HCT116 (cell line): Measurements from ENCODE around the gene CD93. TPM values are rescaled to one million over a fixed set of nuclear protein-coding genes. Genes with fewer than 3 reads are reported as not detected.

Experiments
- ATAC-seq: fragments of 200-7000 bp; cut with Tn5 transposase; 2 replicates; pipeline ENCODE4 v1.9.1; 2020; ENCODE audit warnings: mild to moderate bottlenecking, moderate library complexity
- BruUV-seq: library from RNA; stranded (reverse); fragments of 400-500 nt; replicated peaks from 2 replicates; lab custom pipeline; 2021; lab: Mats Ljungman, UMichigan
- CTCF ChIA-PET: fragments of 300-600 bp; sonication (Branson Sonifier 250); formaldehyde crosslinking; loops from one replicate; lab custom pipeline; 2021; ENCODE audit warnings: antibody characterized with exemption; lab: Charles Lee
- POLR2A ChIA-PET: fragments of 300-600, 350-600 bp; sonication (Branson Sonifier 250); formaldehyde crosslinking; loops from one replicate; lab custom pipeline; 2021; ENCODE audit warnings: antibody characterized with exemption; lab: Charles Lee
- RAD21 ChIA-PET, 2 experiments: fragments of 300-600 bp; sonication (Branson Sonifier 250); formaldehyde crosslinking; loops; one replicate each; lab custom pipeline; 2023; ENCODE audit warnings: low total read pairs in 2 of 2; ENCODE audit not compliant: uncharacterized antibody in 2 of 2, unreplicated experiment in 2 of 2, low non-redundant PET in 1 of 2; lab: Charles Lee
- DNase-seq: peaks from one replicate; pipeline ENCODE4 v3.0.0-alpha.2; 2010; ENCODE audit warnings: low read depth, low spot score
- H2AFZ ChIP-seq: fragments of 200-600 bp; shearing (Covaris generic), sonication (generic); 2 replicates; pipeline ENCODE4 v1.6.1; 2017; ENCODE audit warnings: low read depth, mixed run types, mixed read lengths, antibody characterized with exemption, low read length; ENCODE audit not compliant: poor library complexity, severe bottlenecking
- H3K27ac ChIP-seq: 2 replicates; pipeline ENCODE4 v1.5.1; 2012; ENCODE audit warnings: low read depth, low read length
- H3K27me3 ChIP-seq: fragments of 200-600 bp; sonication (generic); 2 replicates; pipeline ENCODE4 v1.6.1; 2016; ENCODE audit warnings: mixed run types, low read length, mixed read lengths; ENCODE audit not compliant: insufficient read depth
- H3K36me3 ChIP-seq, 2 experiments: fragments of 200-500 bp in 1 of 2; fragments of 200-600 bp in 1 of 2; sonication (Bioruptor generic) in 1 of 2; sonication (generic) in 1 of 2; 2 replicates each; pipeline versions ENCODE4 v1.5.1 to v1.6.1; 2014 to 2016; ENCODE audit warnings: low read length in 2 of 2, inconsistent platforms in 1 of 2, mixed read lengths in 1 of 2, mixed run types in 1 of 2; ENCODE audit not compliant: insufficient read depth in 2 of 2, control insufficient read depth in 1 of 2
- H3K4me1 ChIP-seq, 2 experiments: fragments of 200-600 bp in 1 of 2; sonication (generic) in 1 of 2; 2 replicates each; pipeline versions ENCODE4 v1.5.1 to v1.6.1; 2012 to 2017; ENCODE audit warnings: low read length in 2 of 2, inconsistent platforms in 1 of 2, mild to moderate bottlenecking in 1 of 2, mixed read lengths in 1 of 2, mixed run types in 1 of 2, moderate library complexity in 1 of 2; ENCODE audit not compliant: insufficient read depth in 2 of 2, control insufficient read depth in 1 of 2
- H3K4me2 ChIP-seq: fragments of 200-600 bp; sonication (generic); 2 replicates; pipeline ENCODE4 v1.6.1; 2017; ENCODE audit warnings: mixed run types, low read length, mixed read lengths
- H3K4me3 ChIP-seq, 2 experiments: fragments of 200-600 bp in 1 of 2; sonication (generic) in 1 of 2; replicated peaks in 1 of 2; 2 replicates each; pipeline ENCODE4 v1.5.1; 2011 to 2016; ENCODE audit warnings: low read length in 2 of 2, control low read depth in 1 of 2, low read depth in 1 of 2, mild to moderate bottlenecking in 1 of 2, mixed read lengths in 1 of 2, mixed run types in 1 of 2
- H3K79me2 ChIP-seq: fragments of 200-600 bp; sonication (generic); 2 replicates; pipeline ENCODE4 v1.6.1; 2017; ENCODE audit warnings: mild to moderate bottlenecking, mixed run types, low read length, moderate library complexity, mixed read lengths; ENCODE audit not compliant: insufficient read depth
- H3K9ac ChIP-seq: fragments of 200-600 bp; sonication (generic); 2 replicates; pipeline ENCODE4 v1.6.1; 2016; ENCODE audit warnings: low read length, mixed read lengths
- H3K9me2 ChIP-seq: fragments of 200-600 bp; sonication (generic), shearing (Covaris generic); 2 replicates; pipeline ENCODE4 v1.6.1; 2017; ENCODE audit warnings: mixed run types, mild to moderate bottlenecking, moderate library complexity; ENCODE audit not compliant: insufficient read depth
- H3K9me3 ChIP-seq, 2 experiments: fragments of 200-500 bp in 1 of 2; fragments of 200-600 bp in 1 of 2; sonication (Bioruptor generic) in 1 of 2; sonication (generic) in 1 of 2; 2 replicates each; pipeline ENCODE4 v1.6.1; 2014 to 2017; ENCODE audit warnings: low read length in 2 of 2, mixed read lengths in 2 of 2, inconsistent platforms in 1 of 2, low read depth in 1 of 2, mild to moderate bottlenecking in 1 of 2, mixed run types in 1 of 2, moderate library complexity in 1 of 2; ENCODE audit not compliant: control insufficient read depth in 1 of 2, insufficient read depth in 1 of 2
- H4K20me1 ChIP-seq: fragments of 200-600 bp; sonication (generic), shearing (Covaris generic); 2 replicates; pipeline ENCODE4 v1.6.1; 2017; ENCODE audit warnings: mixed run types, mild to moderate bottlenecking, moderate library complexity; ENCODE audit not compliant: insufficient read depth
- CEBPB ChIP-seq: IDR thresholded peaks from 2 replicates; pipeline ENCODE4 v1.6.1; 2012; ENCODE audit warnings: low read depth
- CTCF ChIP-seq, 3 experiments: fragments of 200-600 bp in 1 of 3; sonication (generic) in 1 of 3; IDR thresholded peaks in 2 of 3; conservative IDR thresholded peaks in 1 of 3; 2 replicates each; pipeline ENCODE4 v1.5.1; 2012 to 2017; ENCODE audit warnings: low read depth in 2 of 3, low read length in 2 of 3, antibody characterized with exemption in 1 of 3, borderline replicate concordance in 1 of 3, control low read depth in 1 of 3, mild to moderate bottlenecking in 1 of 3, mixed read lengths in 1 of 3, mixed run types in 1 of 3, moderate library complexity in 1 of 3; ENCODE audit not compliant: insufficient read depth in 1 of 3
- ELF1 ChIP-seq: IDR thresholded peaks from 2 replicates; pipeline ENCODE4 v1.6.1; 2012; ENCODE audit warnings: low read depth, borderline replicate concordance
- EZH2 ChIP-seq: fragments of 200-600 bp; sonication (generic); IDR thresholded peaks from 2 replicates; pipeline ENCODE4 v1.6.1; 2017; ENCODE audit warnings: antibody characterized with exemption, mixed run types
- EZH2phosphoT487 ChIP-seq: fragments of 200-600 bp; IDR thresholded peaks from 2 replicates; pipeline ENCODE4 v1.6.1; 2018; ENCODE audit warnings: antibody characterized with exemption, borderline replicate concordance
- FOSL1 ChIP-seq: IDR thresholded peaks from 2 replicates; pipeline ENCODE4 v1.6.1; 2012; ENCODE audit warnings: low read depth
- JUND ChIP-seq: IDR thresholded peaks from 2 replicates; pipeline ENCODE4 v1.6.1; 2012
- MAX ChIP-seq: IDR thresholded peaks from 2 replicates; pipeline ENCODE4 v1.6.1; 2012
- RAD21 ChIP-seq: IDR thresholded peaks from 2 replicates; pipeline ENCODE4 v1.6.1; 2012; ENCODE audit warnings: low read depth, mild to moderate bottlenecking
- REST ChIP-seq: IDR thresholded peaks from 2 replicates; pipeline ENCODE4 v1.6.1; 2012; ENCODE audit warnings: low read depth
- SP1 ChIP-seq: IDR thresholded peaks from 2 replicates; pipeline ENCODE4 v1.6.1; 2012; ENCODE audit warnings: low read depth
- YY1 ChIP-seq: IDR thresholded peaks from 2 replicates; pipeline ENCODE4 v1.6.1; 2011; ENCODE audit warnings: low read length, low read depth, moderate library complexity, mild to moderate bottlenecking; ENCODE audit not compliant: insufficient replicate concordance; ENCODE audit errors: extremely low read depth
- ZNF274 ChIP-seq: fragments of 200-500 bp; sonication (Bioruptor generic); IDR thresholded peaks from 2 replicates; pipeline ENCODE4 v1.6.1; 2014; ENCODE audit warnings: mild to moderate bottlenecking, low read depth, low read length, inconsistent platforms
- intact Hi-C: fragments of 100-400 bp; cut with micrococcal nuclease; formaldehyde crosslinking; loops from 2 replicates; pipeline ENCODE4 v1.10.0; 2022
- total RNA-seq: library from RNA; stranded (reverse); gene quantifications from one replicate; pipeline ENCODE4 v1.2.1, GENCODE V29; 2021; ENCODE audit not compliant: unreplicated experiment

CD93 gene
- total RNA-seq, 1 experiment from 2014 or later: 0.07 TPM

- H2AFZ ChIP-seq: no peak overlapping the region
- intact Hi-C loops: no loop called here
Observed at GRCh38 chr20:23119456-23120216, 33.5 kb upstream of the CD93 start.

More at GRCh38 chr20:23119456-23120216, 33.5 kb upstream of the CD93 start:
- Histone ChIP-seq H3K27ac (no peak overlapping the region), H3K9me3 (no peaks in the 10 kb centered on the region), H3K4me1 (peaks cover 0 to 7% of the 10 kb centered on the region in 2 experiments; a peak in 1 of 4 replicates), H3K4me3 (no peak overlapping the region), H3K79me2 (no peaks in the 10 kb centered on the region), H3K27me3 (no peaks in the 10 kb centered on the region), H3K9me2 (no peaks in the 10 kb centered on the region), H3K4me2 (no peak overlapping the region), H4K20me1 (no peaks in the 10 kb centered on the region), H3K36me3 (no peaks in the 10 kb centered on the region), H3K9ac (no peak overlapping the region)
- CTCF ChIA-PET: no interaction called here
- ATAC-seq: no peak
- POLR2A ChIA-PET: no interaction called here
- no peak for TF ChIP-seq RAD21
- no peak for TF ChIP-seq REST
- TF ChIP-seq CEBPB: no peak
- TF ChIP-seq EZH2phosphoT487: no peak
- TF ChIP-seq FOSL1: no peak
- no peak for TF ChIP-seq SP1
- TF ChIP-seq EZH2: no peak
- no peak for TF ChIP-seq ZNF274
- no peak for TF ChIP-seq JUND
- no peak for TF ChIP-seq ELF1
- no peak for TF ChIP-seq CTCF (IDR thresholded peaks at IDR 0.05 in 2 of 3, conservative IDR thresholded peaks at IDR 0.05 in 1 of 3; ENCODE audit: borderline replicate concordance in 1 of 3, insufficient read depth in 1 of 3, low read depth in 2 of 3, low read length in 2 of 3)
- no peak for TF ChIP-seq MAX
- no peak for TF ChIP-seq YY1
- no TSS peak for BruUV-seq
- DNase-seq: no peak
- RAD21 ChIA-PET: no interaction called here
